ENCODE results near the gene DDAH2.
A peak's percentile ranks its signal among the peaks of the same experiment; 100 is the strongest.

DDAH2 gene

DNA sequence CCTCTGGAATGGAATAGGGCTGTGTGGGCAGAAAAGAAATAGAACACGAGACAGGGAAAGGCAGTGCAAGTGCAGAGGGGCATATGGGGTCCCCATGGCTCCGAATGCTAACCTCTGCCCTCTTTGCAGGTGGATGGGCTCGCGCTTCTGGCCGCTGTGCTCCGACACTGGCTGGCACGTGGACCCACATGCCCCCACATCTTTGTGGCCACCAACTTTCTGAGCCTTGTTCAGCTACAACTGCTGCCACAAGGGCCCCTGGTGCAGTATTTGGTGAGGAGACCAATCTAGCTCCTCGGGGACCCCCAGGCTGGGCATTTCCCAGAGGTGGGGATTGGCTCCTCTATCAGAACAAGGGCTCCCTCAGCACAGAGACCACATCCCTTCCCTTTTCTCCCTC, 32.2 kb upstream of the DDAH2 start:
- no peak for DNase-seq (ENCODE audit: low read depth)

DNA sequence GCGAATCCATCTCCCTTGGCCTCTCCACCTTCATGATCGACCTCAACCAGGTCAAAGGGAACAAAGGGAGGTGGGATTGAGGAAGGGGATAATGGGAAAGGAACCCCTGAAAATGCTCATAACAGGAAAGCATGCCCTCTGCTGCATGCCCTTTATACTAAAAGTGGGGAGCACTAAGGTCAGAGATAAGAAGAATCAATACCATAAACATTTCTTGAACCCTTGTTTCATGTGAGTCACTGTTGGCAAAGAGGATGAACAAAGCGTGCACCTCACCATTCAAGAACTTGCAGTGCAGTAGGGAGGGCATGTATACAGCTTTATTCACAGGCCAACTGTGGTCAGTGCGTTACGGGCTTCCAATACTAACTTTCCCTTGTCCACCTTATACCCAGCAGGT, 31.7 kb upstream of the DDAH2 start:
- DNase-seq (ENCODE audit: low read depth) = no peak

DNA sequence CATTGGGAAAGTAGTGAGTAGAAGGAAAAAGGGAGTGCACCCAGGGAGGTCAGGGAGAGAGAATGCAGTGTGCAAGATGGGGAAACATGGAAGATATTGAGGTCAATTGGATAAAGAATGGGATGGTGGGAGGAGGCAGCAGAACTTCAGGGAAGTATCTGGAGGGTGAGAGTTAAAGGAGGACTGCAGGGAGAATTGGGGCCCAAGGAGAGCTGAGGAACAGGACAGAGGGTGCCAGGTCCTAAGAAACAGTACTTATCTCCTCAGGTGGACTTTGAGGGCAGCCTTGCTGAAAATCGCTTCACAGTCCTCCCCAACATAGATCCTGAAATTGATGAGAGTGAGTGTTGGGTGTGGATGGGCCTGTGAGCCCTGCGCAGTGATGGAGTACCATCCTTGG, 29.2 kb upstream of the DDAH2 start:
- DNase-seq (ENCODE audit: low read depth) = no peak

DNA sequence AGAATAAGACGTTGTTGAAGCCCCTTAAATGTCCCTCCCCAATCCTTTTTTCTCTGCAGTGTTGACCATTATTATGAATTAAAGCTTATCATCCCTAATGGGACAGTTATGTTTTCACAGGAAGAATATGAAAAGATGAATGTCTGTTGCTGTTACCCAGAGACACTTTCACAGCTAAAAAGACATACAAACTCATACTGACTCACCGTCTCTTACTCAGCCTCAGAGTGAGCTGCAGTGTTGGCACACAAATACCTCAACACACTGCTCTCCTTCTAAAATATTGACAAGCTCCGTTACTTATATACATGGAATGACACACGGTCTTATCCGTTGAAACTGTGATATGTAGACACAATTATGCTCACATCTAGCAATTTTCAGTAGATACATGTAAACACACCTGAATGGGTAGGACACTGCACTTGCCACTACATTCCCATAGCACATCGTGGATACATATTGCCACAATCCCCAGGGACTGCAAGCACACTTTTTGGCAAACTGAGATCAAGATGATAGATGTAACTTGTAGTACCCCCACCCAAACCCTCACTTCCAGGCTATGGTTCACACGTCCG, 23.7 kb upstream of the DDAH2 start:
- peak; percentile 80 for DNase-seq (ENCODE audit: low read depth)

DNA sequence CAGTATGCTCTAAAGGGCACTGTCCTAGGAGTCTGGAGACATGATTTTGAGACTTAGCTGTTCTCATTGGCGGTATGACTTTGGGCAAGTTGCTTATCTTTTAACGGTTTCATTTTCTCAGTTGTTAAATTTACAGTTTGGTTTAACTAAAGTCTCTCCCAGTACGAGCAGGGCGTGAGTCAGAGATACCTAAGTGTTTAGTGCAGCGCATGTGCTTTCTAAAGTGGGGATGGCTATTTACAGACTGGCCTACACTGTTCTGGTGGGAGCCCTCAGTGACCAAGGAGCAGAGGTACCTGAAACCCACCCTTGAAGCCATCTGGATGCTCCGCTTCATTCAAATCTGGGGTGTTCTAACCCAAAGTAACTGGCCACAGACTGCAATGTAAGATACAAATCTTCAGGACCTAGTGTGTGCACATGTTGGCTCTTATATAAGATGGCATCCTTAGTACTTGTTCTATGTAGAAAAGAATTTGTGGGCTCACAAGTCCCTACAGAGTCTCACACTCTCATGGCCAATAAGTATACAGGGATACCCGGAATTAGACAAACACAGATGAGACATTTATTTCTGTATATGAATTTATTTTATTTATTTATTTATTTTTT, 21.4 kb upstream of the DDAH2 start:
- no peak for DNase-seq (ENCODE audit: low read depth)

DNA sequence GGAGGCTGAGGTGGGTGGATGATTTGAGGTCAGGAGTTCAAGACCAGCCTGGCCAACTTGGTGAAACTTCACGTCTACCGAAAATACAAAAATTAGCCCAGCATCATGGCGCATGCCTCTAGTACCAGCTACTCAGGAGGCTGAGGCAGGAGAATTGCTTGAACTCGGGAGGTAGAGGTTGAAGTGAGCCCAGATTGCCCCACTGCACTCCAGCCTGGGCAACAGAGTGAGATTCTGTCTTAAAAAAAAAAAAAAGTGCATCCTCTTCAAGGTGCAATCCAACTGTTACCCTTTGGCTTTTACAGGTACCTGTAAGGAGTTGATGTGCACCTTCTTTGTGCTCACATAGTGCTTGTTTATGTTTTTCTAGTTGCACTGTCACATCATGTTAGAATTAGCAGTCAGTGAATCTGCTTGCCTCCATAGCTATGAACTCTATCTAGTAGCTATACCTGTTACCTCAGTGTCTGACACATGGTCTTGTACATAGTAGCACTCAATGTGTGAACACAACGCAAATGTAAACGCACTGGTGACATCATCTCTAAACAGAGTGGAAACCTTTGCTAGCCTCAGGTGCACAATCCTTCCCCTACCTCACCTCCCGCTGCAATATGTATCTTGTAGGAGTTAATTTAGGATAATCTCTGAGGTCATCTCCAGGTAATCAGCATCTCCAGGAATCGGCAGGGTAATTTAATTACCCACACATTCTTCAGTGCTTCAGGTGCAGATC, 20.4 kb upstream of the DDAH2 start:
- no peak for DNase-seq (ENCODE audit: low read depth)

DNA sequence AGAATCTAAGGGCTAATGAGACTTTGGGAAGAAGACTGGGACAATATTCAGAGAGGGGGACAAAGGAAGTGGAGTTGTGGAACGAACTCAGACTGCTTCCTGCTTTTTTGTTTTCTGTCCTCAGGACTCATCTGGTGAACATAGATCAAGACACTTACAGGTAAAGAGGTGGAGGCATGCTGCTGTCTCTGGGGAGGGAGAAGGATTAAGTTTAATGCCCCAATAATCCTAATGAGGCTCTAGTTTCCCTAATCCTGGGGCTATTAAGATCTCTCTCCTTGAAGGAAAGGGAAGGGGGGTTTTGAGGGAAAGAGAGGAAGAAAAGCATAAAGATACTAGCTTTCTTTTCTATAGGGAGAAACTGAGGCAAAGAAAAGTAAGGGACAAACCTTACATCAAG, 15.3 kb upstream of the DDAH2 start:
- DNase-seq (ENCODE audit: low read depth) = no peak

DNA sequence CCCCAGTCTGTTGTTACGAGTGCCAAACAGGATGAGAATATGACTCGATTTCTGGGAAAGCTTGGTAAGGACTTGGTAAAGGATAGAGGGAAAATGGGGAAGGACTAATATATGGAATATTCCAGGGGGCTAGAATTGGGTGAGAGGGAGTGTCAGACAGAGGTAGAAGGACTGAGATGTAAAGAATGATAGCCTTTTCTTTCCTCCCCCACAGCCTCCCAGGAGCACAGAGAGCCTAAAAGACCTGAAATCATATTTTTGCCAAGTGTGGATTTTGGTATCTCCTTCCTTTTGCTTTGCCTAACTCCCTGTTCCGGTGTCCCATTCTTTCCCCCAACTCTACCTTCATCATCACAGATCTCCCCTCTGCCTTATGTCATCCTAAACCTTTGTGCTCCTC, 13.8 kb upstream of the DDAH2 start:
- DNase-seq (ENCODE audit: low read depth) = no peak

DNA sequence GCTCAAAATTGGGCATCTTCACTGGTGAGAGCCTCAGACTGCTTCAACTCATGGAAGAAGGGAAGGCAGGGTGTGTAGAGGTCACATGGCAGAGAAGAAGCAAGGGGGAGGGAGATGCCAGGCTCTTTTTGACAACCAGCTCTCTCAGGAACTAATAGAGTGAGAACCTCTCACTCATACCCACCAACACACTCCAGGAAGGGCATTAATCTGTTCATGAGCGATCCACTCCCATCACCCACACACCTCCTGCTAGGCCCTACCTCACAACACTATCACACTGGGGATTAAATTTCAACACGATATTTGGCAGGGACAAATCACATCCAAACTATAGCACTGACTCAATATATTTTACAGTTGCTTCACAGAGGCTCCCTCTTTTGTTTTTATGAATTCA, 12.7 kb upstream of the DDAH2 start:
- no peak for DNase-seq (ENCODE audit: low read depth)

DNA sequence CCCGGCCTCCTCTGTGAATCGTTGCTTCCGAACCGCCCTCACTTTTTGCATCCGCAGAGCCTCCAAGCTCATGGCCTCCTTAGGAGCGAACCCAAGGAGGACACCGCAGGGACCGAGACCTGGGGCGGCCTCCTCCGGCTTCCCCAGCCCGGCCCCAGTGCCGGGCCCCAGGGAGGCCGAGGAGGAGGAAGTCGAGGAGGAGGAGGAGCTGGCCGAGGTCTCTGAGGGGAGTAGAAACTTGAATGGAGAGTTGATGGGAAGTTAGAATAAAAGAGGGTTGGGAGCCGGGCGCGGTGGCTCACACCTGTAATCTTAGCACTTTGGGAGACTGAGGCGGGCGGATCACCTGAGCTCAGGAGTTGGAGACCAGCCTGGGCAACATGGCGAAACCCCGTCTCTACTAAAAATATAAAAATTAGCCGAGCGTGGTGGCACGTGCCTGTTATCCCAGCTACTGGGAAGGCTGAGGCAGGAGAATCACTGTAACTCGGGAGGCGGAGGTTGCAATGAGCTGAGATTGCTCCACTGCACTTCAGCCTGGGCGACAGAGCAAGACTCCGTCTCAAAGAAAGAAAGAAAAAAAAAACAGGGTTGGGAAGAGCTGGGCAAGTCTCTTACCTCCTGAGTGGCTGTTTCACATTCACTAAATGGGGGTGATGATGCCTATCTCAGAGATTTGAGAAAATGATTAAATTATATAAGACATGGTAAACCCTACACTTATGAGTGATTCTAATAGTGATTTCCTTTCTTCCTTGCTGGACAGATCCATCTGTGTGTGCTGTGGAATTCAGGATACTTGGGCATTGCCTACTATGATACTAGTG, 11.5 kb upstream of the DDAH2 start:
- DNase-seq (ENCODE audit: low read depth) = no peak

DNA sequence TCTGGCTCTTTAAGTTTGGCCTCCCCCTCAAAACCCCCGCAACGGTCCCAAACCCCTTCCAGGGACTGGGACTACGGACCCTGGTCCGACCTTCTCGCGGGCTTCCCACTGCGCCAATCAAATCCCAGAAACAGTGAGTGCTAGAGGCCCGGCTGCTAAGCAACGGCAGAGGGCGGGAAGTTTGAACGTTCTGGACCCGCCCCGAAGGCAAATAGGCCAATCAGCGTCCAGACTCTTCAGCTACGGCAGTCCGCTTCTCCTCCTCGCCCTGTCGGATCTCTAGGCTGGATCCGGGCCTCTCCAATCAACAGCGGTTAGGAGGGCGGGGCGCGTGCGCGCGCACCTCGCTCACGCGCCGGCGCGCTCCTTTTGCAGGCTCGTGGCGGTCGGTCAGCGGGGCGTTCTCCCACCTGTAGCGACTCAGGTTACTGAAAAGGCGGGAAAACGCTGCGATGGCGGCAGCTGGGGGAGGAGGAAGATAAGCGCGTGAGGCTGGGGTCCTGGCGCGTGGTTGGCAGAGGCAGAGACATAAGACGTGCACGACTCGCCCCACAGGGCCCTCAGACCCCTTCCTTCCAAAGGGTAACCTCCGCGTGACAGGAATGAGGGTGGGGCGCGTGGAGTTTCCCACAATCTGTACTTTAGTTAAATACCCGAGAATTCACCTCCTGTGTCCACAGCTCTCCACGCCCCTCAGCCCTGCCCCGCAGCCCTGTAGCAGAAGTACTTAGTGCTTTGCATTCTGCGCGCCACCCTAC, 10.7 kb upstream of the DDAH2 start, which contains the start of gene MSH5:
Gene MSH5 (plus strand): TSS at position 367 of the 758 bp plus-strand sequence. CDS start 462 bp downstream, outside the sequence.
- DNase-seq (ENCODE audit: low read depth) = peak; percentile 99

DNA sequence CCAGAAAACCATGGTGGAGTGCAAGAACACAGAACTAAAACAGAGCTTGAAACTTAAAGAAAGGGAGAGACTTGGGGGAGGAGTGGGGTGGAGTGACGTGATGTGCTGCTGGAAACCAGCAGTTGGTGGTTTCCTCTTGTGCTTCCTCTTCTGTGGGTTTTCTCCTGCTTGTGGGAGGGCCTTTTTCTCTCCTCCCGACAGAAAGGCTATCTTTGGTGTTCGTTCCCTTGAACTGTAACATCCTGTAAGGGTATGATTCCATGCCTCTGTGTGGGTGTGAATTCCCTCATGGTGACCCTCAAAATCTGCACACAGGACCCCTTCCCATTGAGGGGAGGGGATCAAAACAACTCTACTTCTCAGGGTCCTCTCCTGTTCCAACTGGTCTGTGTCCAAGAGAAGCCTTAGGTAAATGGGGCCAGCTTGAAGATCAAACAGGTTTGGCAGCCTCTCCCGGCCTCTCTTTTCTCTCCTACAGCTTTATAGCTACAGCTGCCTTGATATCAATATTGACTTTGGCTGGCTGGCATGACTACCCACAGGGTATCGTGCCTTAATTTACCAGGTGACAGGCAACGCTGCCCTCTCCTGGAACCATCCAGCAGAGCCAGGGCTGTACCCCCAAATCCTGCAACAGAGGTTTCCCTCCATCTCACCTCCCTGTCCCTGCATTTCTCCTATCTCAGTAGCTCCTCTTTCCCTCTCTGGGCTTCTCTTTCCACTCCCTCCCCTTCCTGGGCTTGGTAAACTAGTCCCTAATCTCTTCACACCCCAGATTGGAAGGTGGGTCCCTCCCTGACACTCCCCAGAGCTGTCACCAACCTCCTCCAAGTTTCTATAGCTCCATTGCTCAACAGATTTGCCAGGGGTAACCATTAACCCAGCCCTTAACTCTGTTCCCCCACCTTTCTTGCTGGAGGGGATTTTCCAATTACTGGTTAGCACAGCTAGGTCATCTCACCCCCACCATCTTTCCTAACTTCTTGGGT, 9.2 kb upstream of the DDAH2 start:
- peak; percentile 82 for DNase-seq (ENCODE audit: low read depth)

DNA sequence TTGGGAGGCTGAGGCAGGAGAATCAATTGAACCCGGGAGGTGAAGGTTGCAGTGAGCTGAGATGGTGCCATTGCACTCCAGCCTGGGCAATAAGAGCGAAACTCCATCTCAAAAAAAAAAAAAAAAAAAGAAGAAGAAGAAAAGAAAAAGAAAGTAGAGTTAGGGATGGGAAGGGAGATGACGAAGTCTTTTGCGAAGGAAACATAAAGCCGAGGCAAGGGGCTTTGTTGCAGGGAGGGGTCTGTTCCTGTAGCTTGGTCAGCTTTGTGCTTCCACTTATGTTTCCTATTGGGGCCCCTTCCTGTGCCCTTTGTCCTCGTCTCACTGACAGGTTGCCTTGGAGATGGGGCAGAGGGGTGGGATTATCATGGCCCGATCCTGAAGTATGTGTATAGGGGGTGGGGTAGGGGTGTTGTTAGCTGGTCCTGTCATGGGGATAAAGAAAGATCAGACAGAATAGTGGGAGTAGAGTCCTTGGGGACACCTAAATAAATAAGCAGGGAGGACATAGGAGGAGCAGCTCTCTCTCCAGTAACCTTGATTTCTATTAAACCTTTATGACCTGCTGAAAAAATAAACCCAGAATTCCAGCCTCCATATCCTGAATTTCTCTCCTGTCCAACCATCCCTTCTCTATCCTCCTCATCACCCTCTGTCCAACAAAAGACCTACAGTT, 8.4 kb upstream of the DDAH2 start:
- DNase-seq (ENCODE audit: low read depth) = no peak

DNA sequence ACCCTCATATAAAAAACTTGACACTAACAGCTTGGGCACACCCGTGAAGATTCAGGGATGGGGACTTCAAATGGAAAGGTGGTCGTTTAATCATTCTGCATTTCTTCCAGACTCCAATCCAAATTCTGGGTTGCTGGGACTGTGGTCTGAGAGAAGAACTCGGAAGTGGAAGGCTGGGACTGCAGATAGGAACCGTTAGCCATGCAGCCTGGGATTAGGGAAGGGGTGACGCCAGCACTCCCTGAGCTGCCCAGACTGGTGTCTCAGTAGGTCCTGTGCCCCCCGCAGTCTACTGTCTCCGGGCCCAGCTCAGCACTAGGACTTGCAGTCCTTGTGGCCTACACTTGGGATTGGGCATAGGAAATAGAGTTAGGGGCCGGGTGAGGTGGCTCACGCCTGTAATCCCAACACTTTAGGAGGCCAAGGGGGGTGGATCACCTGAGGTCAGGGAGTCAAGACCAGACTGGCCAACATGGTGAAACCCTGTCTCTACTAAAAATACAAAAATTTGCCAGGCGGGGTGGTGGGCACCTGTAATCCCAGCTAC, 7.7 kb upstream of the DDAH2 start:
- DNase-seq (ENCODE audit: low read depth) = no peak

DNA sequence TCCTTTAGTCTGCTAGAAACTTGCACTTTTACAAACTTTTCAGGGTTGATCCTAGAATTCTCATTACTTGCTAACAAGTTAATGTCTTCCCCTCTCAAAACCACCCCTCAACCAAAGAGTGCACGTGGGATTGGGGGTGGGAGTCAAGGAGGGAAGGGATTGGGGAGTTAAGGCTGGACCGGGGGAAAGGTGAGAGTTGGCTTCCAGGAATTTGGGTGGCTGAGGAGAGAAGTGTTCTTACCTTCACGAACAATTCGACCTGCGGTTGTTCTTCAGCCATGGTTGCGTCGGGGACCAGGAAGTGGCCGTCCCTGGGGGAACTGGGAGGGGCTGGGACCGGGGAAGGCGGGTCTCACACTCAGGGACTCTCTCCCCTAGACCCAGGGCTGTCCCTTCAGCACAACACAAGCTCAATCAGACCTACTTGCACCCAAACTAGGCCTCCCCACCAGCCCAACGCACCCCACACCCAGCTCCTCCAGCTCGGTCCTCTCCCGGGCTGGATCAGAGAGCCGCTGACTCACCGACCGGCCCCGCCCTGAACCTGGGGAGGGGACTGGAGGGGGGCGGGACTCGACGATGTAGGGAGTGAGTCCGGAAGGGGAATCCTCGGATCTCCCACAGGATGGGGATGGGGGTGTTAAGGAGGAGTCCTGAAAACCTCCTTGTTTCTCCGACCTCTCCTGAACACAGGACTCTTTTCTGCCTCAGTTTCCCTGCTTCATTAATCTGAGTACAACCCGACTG, 7.1 kb upstream of the DDAH2 start, which contains the start of gene CLIC1:
Gene CLIC1 (minus strand): TSS at position 510 of the 747 bp plus-strand sequence. CDS start 230 bp downstream, at position 280.
- DNase-seq (ENCODE audit: low read depth) = peak; percentile 80

DNA sequence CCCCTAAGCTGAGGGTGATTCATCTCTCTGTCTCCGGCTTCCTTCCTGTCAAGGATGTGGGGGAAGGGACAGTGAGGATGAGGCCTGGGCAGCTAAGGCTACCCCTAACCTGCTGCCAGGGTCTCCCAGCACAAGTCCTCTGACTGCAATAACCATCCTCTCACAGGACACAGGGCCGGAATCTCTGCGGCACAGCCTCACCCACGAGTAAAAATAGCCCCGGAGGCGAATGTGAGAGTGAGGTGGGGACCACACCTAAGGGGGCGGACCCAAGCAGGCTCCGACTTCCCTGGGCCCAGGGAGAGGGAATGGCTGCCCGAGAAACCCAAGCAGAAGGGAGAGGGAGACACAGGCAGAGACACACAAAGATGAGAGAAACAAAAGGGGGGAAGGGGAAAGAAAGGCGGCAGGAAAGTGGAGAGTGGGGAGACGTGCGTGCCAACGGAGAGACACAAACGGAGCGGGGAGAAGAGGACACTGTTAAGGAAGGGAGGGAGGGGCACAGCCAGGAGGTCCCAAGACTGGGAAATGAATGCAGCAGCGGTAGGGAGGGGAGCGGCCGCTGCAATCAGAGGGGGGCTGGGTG, 5.8 kb upstream of the DDAH2 start:
- DNase-seq (ENCODE audit: low read depth) = peak; percentile 48

DNA sequence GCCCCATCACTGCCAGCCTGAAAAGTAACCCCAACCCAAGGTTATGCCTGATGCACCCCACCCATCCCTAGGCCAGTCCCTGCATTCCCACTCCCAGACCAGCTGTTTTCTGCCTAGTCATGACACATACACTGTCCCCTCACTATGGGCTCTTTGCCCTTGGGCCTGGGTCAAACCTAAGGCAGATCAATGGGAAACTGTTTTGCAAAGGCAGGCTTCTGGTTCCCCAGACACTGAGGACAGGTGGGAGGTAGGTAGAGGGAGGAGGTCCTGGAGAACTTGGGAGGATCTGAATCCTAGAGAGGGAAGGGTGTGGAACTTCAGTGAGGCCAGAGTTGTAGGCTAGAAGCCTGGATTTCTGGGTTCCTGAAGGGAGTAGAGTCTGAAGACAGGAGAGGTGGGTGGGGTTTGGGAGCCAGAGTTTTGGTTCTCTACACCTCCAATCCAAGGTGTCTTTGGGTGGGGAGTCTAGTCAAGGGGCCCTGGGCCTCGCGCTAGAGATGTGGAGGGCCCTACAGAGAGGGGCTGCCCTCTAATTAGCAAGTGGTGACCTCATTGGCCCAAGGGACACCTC, 5.2 kb upstream of the DDAH2 start:
- DNase-seq (ENCODE audit: low read depth) = no peak

DNA sequence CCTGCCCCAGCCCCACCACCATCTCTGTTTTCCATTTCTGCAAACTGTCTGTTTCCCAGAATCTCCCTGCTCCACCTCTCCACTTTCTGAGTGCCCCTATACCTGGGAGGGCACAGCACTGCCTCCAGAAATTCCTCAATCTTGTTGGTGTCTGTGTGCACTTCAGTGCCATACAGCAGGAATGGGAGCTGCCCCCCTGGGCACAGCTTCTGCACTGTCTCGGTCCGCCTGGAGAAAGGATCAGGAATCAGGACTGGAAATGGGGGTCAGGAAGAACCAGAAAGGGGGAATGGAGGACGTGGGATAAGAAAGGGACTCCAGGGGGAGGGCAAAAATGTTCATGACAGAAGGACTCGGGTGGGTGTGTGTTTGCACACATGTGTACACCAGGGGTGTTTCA, 4.6 kb upstream of the DDAH2 start:
- no peak for DNase-seq (ENCODE audit: low read depth)

Measured in stromal cell of bone marrow (primary cell).